GM18505 (cell line): ENCODE measurements around the gene RALB.
A peak's percentile ranks its signal among the peaks of the same experiment; 100 is the strongest.

Experiments used
- ATAC-seq: cut with Tn5 transposase; IDR thresholded peaks from one replicate; pipeline ENCODE4 v1.9.1; 2021; ENCODE audit not compliant: unreplicated experiment
- POLR2A ChIP-seq: IDR thresholded peaks from 4 replicates; pipeline ENCODE4 v1.6.1; 2011; ENCODE audit warnings: borderline replicate concordance; ENCODE audit not compliant: insufficient read depth, insufficient read length; ENCODE audit errors: extremely low read depth

RALB gene

GRCh38 chr2:120243875-120244553 lies 8.6 kb upstream of the RALB start:
- no peak for TF ChIP-seq POLR2A
- ATAC-seq, result no peak

- ATAC-seq, result no peak
- TF ChIP-seq POLR2A, result no peak
Observed at GRCh38 chr2:120244656-120245519, 7.8 kb upstream of the RALB start.

GRCh38 chr2:120245520-120246332 lies 6.9 kb upstream of the RALB start:
- TF ChIP-seq POLR2A, result no peak
- no peak for ATAC-seq

GRCh38 chr2:120246546-120247300 lies 5.9 kb upstream of the RALB start:
- no peak for ATAC-seq
- no peak for TF ChIP-seq POLR2A

- no peak for ATAC-seq
- TF ChIP-seq POLR2A, result no peak
Observed at GRCh38 chr2:120247851-120248250, 4.8 kb upstream of the RALB start.

GRCh38 chr2:120250640-120251039 lies 2.0 kb upstream of the RALB start:
- ATAC-seq, result no peak
- no peak for TF ChIP-seq POLR2A

GRCh38 chr2:120251078-120251477 lies 1.6 kb upstream of the RALB start:
- TF ChIP-seq POLR2A, result no peak

GRCh38 chr2:120251880-120252224 lies 800 bp upstream of the RALB start:
- no peak for ATAC-seq
- no peak for TF ChIP-seq POLR2A

More at GRCh38 chr2:120251078-120251477, 1.6 kb upstream of the RALB start:
- ATAC-seq, result no peak

- TF ChIP-seq POLR2A, result no peak
- ATAC-seq, result peak; percentile 26
Observed at GRCh38 chr2:120253021-120253882, 600 bp downstream of the RALB start.

- TF ChIP-seq POLR2A, result no peak
- ATAC-seq, result no peak
Observed at GRCh38 chr2:120254178-120254577, 1.5 kb downstream of the RALB start.

GRCh38 chr2:120255071-120255470 lies 2.4 kb downstream of the RALB start:
- no peak for ATAC-seq
- TF ChIP-seq POLR2A, result no peak
